Measurements from ENCODE around the gene ZNF575.

The ZNF575 gene

GRCh38 chr19:43570174-43570791 lies 37.3 kb downstream of the ZNF575 start:
- DNase-seq (ENCODE audit: low read depth in 4 of 4, low spot score in 1 of 4) = no peak

- no peak for DNase-seq (ENCODE audit: low read depth in 4 of 4, low spot score in 1 of 4)
Measured at GRCh38 chr19:43572171-43572588, 39.2 kb downstream of the ZNF575 start.

DNA sequence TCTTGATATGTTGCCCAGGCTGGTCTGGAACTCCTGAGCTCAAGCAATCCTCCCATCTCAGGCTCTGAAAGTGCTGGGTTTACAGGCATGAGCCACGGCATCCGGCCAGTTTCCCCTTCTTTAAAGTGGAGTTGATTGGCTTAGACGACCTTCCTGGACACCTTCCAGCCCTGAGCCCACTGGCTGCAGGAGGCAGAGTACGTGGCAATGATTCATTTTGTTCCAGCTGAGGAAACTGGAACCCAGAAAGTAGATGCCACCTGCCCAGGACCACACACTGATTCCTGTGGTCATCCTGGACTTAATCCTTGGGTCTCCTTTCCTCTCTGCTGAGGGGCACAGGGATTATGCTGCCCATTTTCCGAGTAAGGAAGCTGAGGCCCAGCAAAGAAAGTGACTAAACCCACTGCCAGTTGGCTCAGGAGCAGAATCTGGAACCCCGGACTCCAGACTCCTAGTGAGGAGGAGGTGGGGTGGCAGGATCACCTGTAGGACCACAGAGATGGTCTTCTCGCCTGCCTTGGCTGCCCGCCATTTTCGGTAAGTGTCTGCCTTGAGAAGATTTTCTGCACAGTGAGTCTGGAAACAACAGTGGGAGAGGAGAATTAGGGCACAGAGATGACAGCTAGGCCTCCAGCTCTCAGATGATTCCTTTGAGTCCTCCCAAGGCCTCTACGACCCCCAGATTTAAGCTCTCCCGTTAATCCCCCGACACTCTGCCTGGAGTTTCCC lies 41.6 kb downstream of the ZNF575 start:
- no peak for DNase-seq (ENCODE audit: low read depth in 4 of 4, low spot score in 1 of 4)

DNA sequence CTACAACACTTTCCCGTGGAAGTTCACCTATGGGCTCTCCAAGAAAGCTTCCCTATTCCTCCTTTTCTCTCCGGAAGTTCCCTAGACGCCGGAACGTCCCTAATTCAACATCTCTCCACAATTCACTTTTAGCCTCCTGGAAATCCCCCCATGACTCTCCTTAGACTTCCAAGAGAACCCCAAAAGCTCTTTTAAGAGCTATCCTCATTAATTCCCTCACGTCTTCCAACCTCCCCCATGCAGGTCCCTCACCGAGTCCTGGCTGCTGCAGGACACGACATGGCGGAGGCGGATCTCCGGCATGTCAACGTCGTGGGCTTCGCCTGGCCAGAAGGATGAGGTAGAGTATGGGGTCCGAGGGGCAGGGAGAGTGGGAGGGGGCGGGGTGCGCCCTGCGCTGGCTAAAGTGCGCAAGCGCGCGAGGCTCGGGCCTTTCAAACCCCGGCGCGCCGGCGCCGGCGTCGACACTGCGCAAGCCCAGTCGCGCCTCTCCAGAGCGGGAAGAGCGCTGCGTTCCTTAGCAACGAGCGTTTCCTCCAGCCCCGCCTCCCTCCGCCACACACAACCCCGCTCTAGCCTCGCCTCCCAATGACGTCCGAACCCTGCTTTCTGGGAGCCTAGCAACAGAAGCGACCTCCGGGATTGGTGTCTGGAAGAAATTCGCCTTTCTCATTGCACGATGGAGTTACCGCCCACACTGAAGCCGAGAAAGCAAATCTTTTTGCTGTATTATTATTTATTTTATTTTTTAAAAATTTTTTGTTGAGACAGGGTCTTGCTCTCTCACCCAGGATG lies 42.4 kb downstream of the ZNF575 start, which contains the start of the genes PINLYP and XRCC1:
TSS of gene PINLYP (plus strand) at position 646 of the 795 bp plus-strand sequence. CDS start 1,391 bp downstream, outside the sequence.
TSS of gene XRCC1 (minus strand) at position 372 of the 795 bp plus-strand sequence. CDS start at position 303, 69 bp downstream.
- DNase-seq (ENCODE audit: low read depth in 4 of 4, low spot score in 1 of 4) = peak; percentile 82 to 97 (median 93)

DNA sequence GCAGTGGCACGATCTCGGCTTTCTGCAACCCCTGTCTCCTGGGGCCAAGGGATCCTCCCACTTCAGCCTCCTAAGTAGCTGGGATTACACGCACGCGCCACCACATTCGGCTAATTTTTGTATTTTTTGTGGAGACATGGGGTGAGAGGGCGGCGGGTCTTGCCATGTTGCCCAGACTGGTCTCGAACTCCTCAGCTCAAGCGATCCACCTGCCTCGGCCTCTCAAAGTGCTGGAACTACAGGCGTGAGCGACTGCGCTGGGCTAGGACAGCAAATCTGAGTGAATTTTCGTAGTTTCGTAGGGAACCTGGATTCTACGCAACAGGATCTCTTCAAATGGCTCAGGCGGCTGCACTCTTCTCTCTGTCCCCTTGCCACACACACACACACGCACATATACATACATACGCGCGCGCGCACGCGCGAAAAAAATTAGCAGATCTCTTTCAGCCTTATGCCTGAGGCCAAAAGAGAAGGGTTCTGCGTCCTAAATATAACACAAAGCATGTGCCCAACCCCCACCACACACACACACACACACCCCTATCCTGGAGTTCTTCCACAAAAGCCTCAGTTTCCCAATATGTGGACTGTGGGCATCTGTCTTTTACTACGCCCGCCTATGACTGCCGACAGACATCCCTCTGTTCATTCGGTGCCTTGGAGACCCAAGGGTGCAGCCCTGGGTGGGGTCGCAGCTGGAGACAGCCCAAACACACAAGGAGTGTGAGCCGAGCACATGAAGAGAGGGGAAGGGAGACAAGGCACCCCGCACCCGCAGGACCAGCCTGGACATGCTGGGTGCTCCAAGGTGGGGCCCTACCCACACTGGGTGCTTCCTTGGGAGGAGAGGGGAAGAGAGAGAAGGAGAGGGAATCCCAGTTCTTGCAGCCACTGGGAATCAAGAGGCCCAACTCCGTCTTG lies 43.2 kb downstream of the ZNF575 start:
- DNase-seq (ENCODE audit: low read depth in 4 of 4, low spot score in 1 of 4) = no peak

DNA sequence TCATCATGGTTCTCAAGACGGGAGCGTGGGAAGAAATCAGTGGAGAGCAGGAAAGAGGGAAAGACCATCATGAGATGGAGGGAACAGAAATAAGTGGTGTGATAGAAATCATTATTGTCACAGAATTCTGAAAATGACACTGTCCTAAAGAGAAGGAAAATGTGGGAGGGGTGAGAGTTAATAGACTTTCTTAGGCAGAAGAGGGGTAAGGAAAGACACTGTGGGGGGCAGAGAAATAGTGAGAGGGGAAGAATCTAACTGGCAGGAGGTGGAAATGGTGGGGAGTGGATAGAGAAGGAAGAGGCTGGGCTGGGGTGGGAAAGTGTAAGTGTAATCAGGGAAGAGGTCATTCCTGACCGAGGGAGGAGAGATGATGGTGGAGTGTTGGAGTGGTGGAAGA lies 45.8 kb downstream of the ZNF575 start:
- DNase-seq (ENCODE audit: low read depth in 4 of 4, low spot score in 1 of 4) = no peak

- DNase-seq (ENCODE audit: low read depth in 4 of 4, low spot score in 1 of 4) = no peak
Measured at GRCh38 chr19:43581467-43581866, 48.5 kb downstream of the ZNF575 start.

DNA sequence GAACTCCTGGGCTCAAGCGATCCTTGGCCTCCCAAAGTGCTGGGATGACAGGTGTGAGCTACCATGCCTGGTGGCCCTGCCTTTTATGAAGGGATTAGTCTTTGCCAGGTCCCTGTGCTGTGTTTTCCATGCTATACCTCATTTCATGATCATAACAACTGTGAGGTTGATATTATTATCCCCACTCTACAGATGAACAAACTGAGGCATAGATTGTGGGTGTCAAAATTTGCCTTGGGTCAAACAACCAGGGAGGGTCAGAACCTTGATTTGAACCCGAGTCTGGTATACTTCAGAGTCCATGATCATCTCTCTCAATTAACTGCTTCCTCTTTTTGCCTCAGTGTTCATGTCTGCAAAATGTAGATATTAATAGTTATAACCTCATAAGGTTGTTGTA lies 49.5 kb downstream of the ZNF575 start:
- no peak for DNase-seq (ENCODE audit: low read depth in 4 of 4, low spot score in 1 of 4)

DNA sequence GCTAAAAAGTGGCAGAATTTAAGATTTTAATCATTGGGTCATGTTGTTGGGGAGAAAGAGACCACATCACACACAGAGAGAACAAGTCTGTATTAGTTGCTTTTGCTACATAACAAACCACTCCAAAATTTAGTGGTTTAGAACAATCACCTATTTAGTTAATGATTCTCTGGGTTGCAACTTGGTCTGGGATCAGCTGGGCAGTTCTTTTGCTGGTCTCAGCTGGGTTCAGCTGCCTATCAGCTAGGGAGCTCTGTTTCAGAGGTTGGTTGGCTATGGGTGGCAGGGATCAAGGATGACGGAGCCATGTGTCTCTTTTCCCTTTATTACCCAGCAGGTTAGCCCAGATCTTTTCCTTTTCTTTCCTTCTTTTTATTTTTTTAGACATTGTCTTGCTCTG lies 51.5 kb downstream of the ZNF575 start:
- no peak for DNase-seq (ENCODE audit: low read depth in 4 of 4, low spot score in 1 of 4)

All from stimulated activated CD4-positive, alpha-beta T cell treated with anti-CD3 and anti-CD28 coated beads, Interleukin-1b, Interleukin-23, amount 100 ng/mL, for 24 hours (primary cell).